GM21390 (cell line): ENCODE data around the gene CLCN7.

Experiments
- ATAC-seq: cut with Tn5 transposase; IDR thresholded peaks from one replicate; pipeline ENCODE4 v1.9.1; 2021; ENCODE audit not compliant: unreplicated experiment

Gene CLCN7

GRCh38 chr16:1465567-1465915 lies 9.3 kb downstream of the CLCN7 start:
- no peak for ATAC-seq

- ATAC-seq: no peak
Measured at GRCh38 chr16:1464894-1465566, 9.8 kb downstream of the CLCN7 start.

GRCh38 chr16:1464196-1464893 lies 10.5 kb downstream of the CLCN7 start:
- no peak for ATAC-seq

- ATAC-seq: no peak
Measured at GRCh38 chr16:1461146-1461545, 13.7 kb downstream of the CLCN7 start.

GRCh38 chr16:1460602-1461138 lies 14.2 kb downstream of the CLCN7 start:
- ATAC-seq: no peak

- ATAC-seq: no peak
Measured at GRCh38 chr16:1459967-1460366, 14.9 kb downstream of the CLCN7 start.

- no peak for ATAC-seq
Measured at GRCh38 chr16:1458977-1459341, 15.9 kb downstream of the CLCN7 start.

GRCh38 chr16:1458336-1458976 lies 16.4 kb downstream of the CLCN7 start:
- no peak for ATAC-seq

- ATAC-seq: no peak
Measured at GRCh38 chr16:1457489-1458245, 17.2 kb downstream of the CLCN7 start.

- no peak for ATAC-seq
Measured at GRCh38 chr16:1456951-1457350, 17.9 kb downstream of the CLCN7 start.

GRCh38 chr16:1455190-1456171 lies 19.3 kb downstream of the CLCN7 start:
- ATAC-seq: no peak

- no peak for ATAC-seq
Measured at GRCh38 chr16:1454561-1454960, 20.3 kb downstream of the CLCN7 start.

- ATAC-seq: no peak
Measured at GRCh38 chr16:1453316-1453715, 21.5 kb downstream of the CLCN7 start.

- ATAC-seq: no peak
Measured at GRCh38 chr16:1452530-1452929, 22.3 kb downstream of the CLCN7 start.

GRCh38 chr16:1451702-1452392 lies 23.0 kb downstream of the CLCN7 start:
- no peak for ATAC-seq

- ATAC-seq: no peak
Measured at GRCh38 chr16:1450841-1451240, 24.0 kb downstream of the CLCN7 start.

- no peak for ATAC-seq
Measured at GRCh38 chr16:1450218-1450617, 24.6 kb downstream of the CLCN7 start.

- ATAC-seq: no peak
Measured at GRCh38 chr16:1449201-1449788, 25.5 kb downstream of the CLCN7 start.

- ATAC-seq: no peak
Measured at GRCh38 chr16:1448536-1449116, 26.2 kb downstream of the CLCN7 start.
